Stimulated activated CD4-positive, alpha-beta T cell treated with anti-CD3 and anti-CD28 coated beads, TNF-alpha, amount 100 ng/mL, for 24 hours (primary cell): Measurements from ENCODE around the gene LRRC51.

Experiments
- DNase-seq, 3 experiments: peaks; one replicate each; pipeline ENCODE4 v3.0.0-alpha.2; 2020; ENCODE audit warnings: low read depth in 3 of 3

Gene LRRC51

DNA sequence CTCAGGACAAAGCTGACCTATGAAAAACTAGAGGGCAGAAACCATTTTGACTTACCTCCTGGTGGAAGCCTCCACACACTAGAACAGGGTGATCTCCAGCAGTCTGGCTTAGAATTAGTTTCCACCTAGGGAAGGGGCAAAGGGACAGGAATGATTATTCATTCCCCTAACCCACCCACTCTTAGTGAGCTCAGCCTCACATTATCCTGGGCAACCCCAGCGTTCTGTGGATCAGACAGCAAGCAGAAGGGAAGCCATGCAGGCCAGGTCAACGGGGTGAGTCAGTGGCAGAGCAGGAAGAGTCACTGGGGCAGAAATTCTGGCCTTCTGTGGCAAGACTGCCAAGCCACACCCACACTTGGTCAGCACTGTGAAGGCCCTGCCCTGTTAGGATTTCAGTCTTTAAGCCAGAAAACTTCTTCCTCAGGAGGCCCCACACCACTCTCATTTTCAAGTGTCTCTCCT, 10.8 kb upstream of the LRRC51 start:
- no peak for DNase-seq

DNA sequence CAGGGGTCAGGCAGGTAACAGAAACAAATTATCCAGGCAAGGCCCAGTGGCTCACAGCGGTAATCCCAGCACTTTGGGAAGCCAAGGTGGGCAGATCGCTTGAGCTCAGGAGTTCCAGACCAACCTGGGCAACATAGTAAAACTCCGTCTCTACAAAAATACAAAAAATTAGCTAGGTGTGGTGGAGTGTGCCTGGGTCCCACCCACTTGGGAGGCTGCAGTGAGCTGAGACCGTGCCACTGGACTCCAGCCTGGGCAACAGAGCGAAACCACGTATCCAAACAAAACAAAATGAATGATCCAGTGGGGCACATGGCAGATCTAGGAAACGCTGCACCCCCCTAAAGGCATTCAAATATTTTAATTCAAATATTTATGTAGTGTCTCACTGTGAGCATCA, 10.2 kb upstream of the LRRC51 start:
- DNase-seq: no peak

DNA sequence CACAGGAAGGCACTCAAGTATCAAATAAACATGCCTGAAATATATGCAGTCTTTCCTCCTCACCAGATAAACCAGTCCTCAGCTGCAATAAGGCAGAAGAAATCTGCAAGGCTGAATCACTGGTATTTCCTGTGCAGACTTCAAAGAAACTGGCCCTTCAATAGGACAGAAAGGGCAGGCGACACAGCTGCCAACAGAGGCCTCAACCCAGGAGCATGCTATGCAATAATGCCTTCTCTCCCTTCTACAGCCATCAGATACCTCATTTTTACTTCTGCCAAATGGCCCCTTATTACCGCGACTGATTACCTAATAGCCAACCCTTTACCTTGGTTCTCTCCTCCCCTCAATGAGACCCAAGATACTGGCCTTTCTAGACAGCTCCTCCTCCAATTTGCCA, 8.3 kb upstream of the LRRC51 start:
- DNase-seq: no peak

DNA sequence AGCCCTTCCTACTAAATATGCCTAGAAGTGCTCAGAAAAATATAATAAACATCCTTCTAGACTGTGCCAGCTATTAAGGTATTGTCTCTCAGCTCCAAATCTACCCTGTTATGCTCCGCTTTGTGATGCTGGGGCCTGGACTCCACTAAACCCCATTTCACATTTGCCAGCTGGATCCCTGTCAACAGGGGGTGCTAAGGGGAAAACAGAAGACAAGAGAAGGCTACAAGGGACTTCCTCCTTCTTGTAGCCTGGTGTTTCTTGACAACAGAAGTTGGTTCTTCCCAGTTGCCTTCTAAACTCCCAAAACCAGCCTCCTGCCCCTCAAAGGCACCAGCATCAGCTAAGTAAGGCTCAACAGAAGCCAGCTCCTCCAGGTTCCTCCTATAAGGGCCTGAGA, 5.5 kb upstream of the LRRC51 start:
- no peak for DNase-seq

DNA sequence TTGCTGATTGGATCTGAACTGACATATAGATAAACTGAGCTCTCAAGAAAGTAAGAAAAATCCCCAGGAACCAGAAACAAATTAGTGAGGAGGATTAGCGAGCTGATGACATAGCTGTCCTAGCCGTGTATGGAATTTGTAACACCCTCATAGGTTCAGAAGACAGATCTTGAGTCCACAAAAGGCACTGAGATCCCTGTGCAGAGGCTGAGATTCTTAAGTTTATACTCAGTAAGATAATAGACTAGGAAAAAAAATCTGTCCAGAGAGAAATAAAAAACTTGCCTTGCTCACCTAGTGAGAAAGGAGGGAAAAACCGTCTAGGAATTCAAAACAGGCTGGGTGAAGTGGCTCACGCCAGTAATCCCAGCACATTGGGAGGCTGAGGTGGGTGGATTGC, 4.9 kb upstream of the LRRC51 start:
- DNase-seq: no peak

DNA sequence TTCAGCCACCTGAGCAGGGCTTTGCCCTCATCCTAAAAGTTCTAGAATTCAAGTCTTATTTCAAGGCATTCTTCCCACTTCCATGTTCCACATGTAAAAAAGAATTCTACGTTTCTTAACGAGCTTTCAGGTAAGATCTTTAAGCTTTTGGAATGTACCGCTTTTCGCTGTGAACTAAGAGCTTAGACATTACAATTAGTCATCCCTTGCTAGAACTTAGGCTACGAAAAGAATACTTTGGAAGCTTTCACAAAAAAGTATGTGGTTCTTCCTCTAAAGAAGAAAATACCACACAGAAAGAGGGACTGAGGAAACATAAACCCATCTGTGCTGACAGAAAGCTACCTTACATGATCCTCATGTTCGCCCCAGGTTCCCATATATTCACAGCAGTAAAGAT, 2.2 kb upstream of the LRRC51 start:
- DNase-seq: no peak

DNA sequence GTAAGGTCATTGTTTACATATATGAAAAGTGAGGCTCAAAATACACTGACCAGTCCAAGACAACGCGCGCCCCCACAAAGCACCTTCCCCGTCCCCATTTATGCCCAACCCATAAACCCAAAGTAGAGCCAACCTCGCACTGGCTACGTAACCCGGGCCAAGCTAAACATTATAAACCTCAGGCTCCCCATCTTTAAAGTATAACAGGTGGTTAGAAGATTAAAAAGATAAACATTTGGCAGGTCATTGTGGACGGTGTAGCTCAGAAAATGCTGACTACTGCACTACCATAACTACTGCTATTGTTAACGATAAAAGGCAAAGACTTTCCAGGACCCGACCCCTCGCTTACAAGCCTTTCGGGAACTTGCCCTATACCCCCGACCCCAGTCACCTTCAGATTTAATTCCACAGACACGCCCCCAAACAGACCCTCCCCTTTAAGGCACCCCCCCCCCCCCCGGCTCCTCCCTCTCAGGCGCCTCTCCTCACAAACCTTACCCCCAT, 778 bp upstream of the LRRC51 start:
- DNase-seq: no peak

DNA sequence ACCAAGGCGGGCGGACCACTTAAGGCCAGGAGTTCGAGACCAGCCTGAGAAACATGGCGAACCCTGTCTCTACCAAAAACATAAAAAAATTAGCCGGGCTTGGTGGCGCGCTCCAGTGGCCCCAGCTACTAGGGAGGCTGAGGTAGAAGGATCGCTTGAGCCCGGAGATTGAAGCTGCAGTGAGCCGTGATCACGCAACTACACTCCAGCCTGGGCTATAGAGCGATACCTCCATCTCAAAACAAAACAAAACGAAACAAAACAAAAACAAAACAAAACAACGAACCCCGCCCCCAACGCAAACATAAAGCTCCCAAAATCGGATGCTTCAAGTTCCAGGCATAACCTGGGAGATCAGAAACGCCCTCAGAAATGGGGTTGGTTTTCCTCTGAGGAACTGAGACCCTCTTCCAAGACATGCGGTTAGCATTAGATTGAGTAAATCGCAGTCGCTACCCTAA, 564 bp downstream of the LRRC51 start:
- no peak for DNase-seq

DNA sequence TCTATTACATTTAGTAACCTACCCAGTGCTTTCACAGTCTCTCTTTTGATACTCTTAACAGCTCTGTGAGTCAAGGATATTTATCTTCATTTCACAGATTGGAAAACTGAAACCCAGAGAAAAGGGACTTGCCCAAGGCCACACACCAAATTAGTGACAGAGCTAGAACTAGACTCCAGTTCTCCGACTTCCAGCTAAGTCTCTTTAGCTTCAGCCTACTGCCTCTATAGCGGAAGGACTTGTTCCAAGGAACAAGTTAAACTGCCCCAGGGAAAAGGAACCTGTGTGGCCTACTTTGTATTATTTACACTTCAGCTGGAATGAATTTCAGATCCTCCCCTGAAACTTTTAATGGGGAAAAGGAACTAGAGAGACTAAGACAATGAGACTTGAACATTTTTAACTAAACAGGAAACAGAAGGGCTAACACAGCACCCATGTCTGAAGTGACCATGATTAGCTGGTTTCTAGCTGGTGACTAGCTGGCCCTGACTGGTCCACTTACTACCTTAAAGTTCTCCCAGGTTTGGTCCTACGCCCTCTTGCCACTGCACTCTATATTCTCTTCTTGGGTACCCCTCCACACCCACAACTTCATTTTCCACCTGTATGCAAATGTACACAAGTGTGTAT, 1.3 kb downstream of the LRRC51 start:
- DNase-seq: no peak

DNA sequence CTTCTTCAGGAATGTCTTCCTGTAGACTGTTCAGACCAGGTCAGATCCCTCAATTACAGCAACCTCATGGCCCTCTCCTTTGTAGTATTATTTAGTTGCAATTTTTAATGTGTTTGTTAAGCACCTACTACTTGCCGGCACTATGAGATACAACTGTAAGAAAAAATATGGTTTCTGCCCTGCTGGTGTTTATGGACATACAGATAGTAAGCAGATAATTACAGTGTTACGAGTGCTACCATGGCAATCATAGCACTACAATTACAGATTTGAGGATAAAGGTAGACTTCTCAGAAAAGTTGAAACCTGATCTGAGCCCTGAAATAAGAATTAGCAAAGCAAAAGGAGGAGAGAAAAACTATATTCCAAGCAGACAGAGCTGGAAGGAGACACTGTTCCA, 2.8 kb downstream of the LRRC51 start:
- DNase-seq: no peak

DNA sequence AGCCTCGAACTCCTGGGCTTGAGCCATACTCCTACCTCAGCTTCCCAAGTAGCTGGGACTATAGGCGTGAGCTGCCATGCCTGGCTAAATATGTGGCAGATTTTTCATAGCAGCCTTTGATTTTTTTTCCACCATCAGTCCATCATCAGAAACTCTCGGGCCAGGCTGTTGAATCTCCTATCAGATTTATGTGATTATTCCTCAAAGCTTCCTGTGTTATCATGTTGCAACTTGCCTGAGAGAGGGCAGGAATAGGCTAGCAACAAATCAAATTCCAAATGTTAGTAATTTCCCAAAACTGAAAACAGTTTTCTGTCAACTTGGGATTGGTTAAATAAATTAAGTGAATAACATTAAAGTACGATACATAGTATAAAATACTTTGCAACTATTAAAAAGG, 3.4 kb downstream of the LRRC51 start:
- no peak for DNase-seq

DNA sequence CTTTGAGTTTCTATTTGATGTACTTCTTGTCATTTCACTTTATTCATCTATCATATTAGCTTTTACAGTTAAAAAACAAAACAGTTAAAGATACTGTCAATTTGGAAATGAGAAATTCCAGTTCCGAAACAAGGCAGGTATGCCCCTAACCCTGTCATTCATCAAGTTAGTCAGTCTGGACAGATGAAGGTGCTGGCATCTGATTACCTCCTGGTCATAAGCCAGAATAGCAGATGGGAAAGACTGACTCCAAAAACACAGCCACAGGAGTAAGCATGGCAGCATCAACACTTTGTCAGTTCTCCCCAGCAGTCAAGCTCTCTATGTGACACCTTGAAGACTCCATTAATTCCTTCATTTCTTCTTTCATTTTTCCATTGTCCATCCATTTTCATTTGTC, 4.3 kb downstream of the LRRC51 start:
- no peak for DNase-seq

DNA sequence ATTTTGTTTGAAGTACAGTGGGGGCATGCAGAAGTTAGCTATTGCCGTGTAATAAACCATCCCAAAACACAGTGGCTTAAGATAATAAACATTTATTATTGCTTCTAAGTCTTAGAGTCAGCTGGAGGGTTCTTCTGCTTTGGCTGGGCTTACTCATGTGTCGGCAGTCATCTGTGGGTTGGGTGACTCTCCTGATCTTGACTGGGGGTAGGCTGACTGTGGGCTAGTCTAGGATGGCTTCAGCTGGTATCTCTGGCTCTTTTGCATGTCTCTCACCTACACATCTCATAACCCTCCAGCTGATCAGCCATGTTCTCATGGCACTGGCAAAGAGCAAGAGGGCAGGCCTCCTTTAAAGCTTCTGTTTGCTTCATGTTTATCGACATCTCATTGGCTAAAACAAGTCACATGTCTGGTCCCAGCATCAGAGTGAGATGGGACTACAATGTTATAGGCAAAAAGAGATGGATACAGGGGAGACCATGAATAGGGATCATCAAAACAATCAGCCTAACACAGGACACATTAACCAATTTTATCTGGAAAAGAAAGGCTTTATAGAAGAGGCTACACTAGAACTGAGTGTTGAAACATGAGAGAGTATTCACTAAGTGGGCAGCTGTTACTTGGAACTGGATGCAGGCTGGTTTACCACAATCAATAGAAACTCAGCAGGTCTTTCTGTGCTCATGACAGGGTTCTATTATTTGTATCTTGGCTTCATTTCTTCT, 5.1 kb downstream of the LRRC51 start:
- no peak for DNase-seq

DNA sequence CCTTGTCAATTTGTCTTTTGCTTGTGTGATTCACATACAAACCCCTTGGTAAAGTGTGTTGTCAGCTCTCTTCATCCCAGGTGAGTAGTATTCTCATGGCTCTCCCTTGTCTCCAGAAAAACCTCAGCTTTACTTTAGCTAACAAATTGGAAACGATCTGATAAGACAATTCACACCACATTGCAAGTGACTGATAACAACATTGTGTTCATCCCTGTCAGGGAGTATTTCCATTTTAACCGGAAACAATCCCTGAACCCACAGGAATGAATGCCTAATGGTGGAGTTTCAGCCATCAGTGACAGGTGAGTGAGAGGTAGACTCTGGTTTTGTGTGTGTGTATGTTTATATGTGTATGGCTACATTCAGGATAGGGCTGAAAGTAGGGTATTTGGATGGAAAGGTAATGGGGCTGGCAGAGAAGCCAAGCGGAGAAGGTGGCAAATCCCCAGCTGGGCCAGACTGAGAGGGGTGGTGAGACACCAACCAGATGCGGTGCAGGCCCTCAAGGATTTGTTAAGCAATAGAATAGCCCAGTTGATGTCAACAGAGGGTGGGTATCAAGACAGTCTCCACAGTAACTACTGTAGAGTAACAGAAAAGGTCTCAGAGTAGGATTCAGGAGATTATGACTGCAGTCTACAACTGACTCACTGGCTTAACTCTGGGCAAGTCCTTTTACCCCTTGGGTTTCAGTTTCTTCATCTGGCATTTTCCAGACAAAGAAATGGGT, 7.6 kb downstream of the LRRC51 start:
- DNase-seq: no peak

DNA sequence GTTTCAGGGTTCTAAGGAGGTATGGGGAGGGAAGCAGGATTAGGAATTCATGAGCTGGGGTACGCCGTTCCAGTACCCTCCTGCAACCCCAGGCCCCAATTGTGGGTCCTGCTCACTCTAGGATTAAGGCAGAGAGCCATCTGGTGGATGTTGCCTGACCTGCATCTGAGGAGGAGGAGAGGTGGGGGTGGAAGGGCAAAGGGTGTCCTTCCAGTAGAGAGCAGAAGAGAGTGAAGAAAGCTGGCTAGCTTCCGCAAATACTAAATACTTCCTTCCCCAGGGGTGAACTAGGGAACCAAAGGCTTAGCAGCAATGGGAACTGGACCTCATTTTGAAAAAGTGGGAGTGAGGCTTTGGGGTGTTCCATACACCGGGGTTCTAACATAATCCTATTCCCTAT, 10.6 kb downstream of the LRRC51 start:
- peak; percentile 31 to 55 (median 54) for DNase-seq

DNA sequence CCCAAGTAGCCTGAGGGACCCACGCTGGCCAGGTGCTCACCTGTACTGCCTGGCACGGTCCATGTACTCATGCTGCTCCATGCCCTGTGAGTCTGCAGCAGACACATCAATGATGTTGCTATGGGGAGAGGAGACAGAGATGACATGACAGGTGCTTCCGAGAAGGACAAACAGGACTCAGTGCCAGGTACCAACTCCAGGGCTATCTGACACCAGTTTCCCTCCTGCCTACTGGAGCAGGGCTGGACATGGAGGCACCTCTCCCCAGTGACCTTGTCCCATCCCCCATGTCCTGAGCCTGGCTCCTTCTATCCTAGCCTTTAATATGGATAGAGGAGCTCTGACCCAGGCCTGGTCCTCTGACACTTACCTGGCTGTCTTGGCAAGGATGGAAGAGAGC, 18.1 kb downstream of the LRRC51 start:
- DNase-seq: no peak

DNA sequence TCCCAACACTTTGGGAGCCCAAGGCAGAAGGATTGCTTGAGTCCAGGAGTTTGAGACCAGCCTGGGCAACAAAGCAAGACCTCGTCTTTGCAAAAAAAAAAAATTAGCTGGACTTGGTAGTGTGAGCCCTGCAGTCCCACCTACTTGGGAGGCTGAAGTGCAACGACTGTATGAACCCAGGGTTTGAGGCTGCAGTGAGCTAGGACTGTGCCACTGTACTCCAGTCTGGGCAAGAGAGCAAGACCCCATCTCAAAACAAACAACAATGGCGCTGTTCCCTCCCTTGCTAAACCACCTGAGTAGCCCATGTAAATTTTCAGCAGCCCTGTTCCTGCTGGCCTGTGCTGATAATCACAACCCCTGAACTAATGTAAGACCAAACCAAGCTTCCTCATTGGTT, 19.4 kb downstream of the LRRC51 start:
- DNase-seq: no peak

DNA sequence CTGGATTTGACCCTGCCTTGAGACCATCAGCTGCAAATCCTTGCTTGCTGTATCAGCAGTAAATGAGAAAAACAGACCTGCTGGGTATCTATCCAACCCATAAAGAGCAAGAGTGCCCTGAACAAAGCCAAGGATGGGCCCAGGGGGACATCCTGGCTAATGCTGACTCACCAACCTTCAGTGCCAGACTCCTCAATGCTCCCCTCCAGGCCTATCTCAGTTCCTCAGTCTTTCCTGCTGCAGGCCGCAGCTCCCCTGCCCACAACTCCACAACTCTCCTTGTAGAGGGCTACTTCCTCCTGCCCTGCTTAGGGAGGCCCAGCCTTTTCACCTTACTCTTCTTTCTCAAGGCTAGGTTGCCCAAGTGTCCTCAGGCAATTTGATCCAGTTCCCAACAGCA, 19.8 kb downstream of the LRRC51 start:
- DNase-seq: no peak

DNA sequence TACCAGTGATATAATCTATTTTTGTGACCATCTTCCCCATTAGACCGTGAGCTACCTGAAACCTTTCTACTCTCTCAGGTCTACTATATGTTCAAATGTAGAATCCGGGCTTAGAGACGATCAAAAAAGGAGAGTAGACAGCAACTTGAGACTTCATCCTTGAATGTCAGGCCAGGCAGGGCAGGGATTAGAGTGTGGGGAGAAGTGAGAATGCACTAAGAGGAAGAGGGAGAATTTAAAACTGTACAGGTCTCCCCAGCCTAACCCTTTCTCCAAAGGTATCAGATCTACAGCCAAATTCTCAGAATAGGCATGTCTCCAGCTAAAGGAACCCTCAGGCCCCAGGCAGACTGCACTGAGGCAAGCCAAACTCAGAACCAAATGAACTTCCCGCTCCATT, 21.5 kb downstream of the LRRC51 start:
- DNase-seq: no peak

DNA sequence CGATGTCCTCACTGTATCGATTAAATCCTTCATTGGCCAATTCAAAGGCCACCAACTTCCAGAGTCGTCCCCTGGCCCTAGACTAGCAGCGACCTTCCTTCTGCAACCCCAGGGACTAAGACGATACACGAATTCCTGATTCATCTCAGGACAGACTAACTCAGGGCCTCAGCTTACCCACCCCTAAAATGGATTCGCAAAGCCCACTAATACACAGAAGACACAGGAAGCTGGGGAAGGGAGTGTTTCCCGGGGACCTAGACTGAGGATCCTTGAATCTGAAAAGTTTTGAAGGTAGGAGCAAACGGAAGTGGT, 21.9 kb downstream of the LRRC51 start:
- no peak for DNase-seq

DNA sequence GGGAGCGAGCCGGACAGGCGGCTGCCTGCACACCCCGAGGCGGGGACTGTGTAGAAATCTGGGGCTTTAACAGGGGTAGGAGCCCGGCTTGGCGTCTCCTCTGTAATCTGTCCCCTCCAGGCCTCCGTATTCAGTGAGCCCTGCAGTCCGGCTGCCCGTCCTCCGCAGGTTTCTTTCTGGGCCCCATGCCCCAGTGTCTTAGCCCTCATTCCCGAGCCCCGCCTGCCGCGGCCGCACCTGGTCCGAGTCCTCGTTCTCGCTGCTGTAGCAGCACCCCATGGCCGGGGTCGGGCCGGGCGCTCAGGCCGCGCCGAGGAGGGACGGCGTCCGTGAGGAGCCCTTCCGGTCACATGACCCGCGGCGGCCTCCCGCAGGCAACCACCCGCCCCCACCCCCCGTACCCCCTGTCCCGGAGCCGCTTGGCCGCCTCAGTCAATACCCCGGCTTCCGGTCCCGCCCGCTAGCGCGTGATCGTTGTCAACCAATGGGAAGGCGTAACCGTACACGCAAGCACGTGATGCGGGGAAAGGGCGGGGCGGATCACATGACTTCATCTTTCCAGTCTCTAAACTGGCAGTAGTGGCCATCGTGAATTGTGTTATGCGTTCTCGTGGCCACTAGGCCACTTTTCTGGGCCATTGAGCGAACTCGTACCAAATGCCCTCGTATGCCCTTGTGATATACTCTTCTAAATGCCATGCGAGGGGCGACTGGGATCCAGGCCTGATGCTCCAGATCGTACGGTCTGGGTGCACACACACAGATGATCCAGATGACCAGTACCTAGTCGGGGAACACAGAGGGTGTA, 22.5 kb downstream of the LRRC51 start, which contains the start of gene LAMTOR1:
Gene LAMTOR1 (minus strand): TSS at position 352 of the 808 bp plus-strand sequence. CDS start 73 bp downstream, at position 279.
- DNase-seq: peak; percentile 97 to 99 (median 98)

DNA sequence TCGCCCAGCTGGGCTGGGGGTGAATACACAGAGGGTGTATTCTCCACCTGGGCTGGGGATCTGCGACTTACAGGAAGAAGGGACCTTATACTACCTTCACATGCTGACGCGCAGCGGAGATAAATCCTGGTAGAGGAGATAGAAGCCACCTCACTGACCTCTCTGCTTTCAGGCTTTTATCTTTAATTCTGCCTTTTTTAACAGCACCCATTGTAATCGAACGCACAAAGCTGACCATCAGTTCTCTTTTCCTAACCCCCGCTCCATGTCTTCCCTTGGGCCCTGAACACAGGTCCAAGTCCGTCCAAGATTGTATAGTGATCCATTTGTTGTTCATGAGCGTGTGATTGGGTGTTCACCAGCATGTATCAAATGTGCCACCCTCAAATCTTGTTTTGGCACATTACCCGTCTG, 23.1 kb downstream of the LRRC51 start:
- no peak for DNase-seq
